Stimulated activated CD4-positive, alpha-beta T cell treated with anti-CD3 and anti-CD28 coated beads, Interleukin-1b, Interleukin-23, amount 100 ng/mL, for 1 hour (primary cell): ENCODE results near the gene TNNT1.

Source experiments
- DNase-seq, 2 donors: peaks; one replicate each; pipeline ENCODE4 v3.0.0-alpha.2; 2020; ENCODE audit warnings: low read depth in 2 of 2

The TNNT1 gene

GRCh38 chr19:55141696-55142095 is 7.3 kb downstream of the TNNT1 start:
- DNase-seq, result no peak

DNA sequence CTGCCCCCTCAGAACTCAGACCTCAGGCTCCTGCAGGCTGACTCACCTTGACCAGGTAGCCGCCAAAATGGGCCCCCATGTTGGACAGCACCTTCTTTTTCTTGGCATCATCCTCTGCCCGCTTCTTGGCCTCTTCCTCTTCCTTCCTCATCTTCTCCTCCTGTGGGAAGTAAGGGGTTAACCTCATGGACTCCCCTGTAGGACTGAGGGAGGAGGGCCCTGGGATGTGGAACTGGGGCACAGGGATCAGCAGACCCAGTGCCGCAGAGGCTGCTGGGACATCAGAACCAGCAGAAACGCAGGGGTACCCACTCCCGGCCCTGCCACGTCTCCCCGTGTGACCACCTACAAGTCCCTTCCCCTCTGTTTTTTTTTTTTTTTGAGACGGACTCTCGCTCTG is 11.1 kb downstream of the TNNT1 start:
- DNase-seq, result no peak

GRCh38 chr19:55136399-55137102 is 12.5 kb downstream of the TNNT1 start:
- no peak for DNase-seq

DNA sequence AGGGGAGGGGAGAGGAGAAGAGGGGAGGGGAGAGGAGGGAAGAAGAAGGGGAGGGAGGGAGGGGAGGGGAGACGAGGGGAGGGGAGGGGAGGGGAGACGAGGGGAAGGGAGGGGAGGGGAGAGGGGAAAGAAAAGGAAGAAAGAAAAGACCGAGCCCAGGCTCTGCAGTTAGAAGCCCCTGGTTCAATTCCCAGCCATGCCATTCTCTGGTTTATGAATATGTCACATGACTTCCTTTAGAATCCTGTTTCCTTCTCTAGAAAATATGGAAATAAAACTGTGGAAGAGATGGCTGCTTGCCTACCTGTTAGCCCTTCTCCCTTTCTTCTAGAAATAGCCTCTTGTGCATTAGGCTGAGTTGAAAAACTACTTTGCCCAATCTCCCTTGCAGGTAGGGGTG is 14.3 kb downstream of the TNNT1 start:
- DNase-seq, result no peak

- DNase-seq, result no peak
These were observed 15.2 kb downstream of the TNNT1 start for GRCh38 chr19:55133639-55134444.

DNA sequence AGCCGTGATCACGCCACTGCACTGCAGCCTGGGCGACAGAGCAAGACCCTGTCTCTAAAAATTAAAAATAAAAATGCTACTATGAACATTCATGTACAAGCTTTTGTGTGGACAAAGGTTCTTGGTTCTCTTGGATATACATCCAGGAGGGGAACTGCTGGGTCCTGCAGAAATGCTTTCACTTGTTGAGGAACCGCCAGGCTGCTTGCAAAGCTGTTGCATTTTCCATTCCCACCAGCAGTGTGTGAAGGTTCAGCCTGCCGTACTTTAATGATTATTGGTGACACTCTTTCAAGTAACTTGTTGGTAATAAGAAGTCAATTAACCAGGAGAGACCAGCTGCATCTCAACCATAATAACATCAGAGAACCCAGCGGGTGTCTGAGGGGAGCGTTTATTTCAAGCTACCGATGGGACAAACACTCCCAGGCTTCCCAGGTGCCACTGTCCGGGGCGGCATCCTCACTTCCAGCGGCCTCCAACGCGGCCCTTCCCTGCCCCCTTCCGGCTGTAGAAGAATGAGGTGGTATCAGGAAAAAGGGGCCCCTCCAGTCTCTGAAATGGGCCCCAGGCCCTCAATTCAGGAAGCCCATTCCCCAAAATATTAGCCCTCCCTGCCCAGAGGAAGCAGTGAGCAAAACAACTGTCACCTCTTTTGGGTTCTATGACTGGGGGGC is 16.4 kb downstream of the TNNT1 start:
- DNase-seq, result no peak

- no peak for DNase-seq
These were observed 17.6 kb downstream of the TNNT1 start for GRCh38 chr19:55131421-55131820.

GRCh38 chr19:55119053-55119452 is 30.0 kb downstream of the TNNT1 start:
- no peak for DNase-seq

DNA sequence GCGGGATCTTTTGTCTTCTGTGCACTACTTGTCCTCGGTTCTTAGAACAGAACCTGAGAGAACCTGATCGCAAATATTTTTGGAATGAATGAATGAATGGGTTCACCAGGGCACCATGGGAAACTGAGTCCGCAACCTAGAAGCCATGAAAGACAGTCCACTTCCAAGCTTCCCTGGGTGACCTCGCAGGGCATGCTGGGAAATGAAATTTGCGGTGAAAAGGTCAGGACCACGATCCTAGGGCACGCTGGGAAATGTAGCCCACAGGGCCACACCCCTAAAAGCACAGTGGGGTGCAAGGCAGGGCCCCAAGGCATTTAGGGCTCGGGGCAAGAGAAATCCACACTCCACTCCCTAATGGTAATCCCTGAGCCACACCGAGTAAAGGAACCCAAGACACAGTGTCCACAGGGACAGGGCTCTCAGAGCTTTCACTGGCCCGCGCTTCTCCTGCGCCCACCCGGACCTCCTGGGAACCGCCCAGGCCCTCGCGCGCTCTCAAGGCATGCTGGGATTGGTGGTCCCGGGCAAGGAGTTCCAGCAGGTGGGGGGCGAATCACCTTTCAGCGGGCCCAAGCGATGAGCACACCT is 30.5 kb downstream of the TNNT1 start:
- no peak for DNase-seq

DNA sequence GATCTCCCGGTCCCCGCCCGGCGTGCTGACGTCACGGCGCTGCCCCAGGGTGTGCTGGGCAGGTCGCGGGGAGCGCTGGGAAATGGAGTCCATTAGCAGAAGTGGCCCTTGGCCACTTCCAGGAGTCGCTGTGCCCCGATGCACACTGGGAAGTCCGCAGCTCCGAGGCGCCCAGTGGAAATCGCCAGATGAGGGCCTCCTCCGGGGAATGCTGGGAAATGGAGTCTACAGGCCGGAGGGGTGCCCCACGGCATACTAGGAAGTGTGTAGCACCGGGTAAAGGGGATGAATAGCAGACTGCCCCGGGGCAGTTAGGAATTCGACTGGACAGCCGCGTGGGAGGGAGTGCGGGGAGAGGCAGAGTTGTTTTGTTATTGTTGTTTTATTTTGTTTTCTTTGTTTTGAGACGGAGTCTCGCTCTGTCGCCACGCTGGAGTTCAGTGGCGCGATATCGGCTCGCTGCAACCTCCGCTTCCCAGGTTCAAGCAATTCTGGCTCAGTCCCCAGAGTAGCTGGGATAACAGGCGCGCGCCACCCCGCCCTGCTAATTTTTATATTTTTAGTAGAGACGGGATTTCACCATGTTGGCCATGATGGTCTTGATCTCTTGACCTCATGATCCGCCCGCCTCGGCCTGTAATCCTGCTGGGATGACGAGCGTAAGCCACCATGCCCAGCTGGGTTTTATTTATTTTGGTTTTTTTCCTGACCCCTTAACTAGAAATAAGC is 31.2 kb downstream of the TNNT1 start:
- DNase-seq, result peak; percentile 92 to 94

DNA sequence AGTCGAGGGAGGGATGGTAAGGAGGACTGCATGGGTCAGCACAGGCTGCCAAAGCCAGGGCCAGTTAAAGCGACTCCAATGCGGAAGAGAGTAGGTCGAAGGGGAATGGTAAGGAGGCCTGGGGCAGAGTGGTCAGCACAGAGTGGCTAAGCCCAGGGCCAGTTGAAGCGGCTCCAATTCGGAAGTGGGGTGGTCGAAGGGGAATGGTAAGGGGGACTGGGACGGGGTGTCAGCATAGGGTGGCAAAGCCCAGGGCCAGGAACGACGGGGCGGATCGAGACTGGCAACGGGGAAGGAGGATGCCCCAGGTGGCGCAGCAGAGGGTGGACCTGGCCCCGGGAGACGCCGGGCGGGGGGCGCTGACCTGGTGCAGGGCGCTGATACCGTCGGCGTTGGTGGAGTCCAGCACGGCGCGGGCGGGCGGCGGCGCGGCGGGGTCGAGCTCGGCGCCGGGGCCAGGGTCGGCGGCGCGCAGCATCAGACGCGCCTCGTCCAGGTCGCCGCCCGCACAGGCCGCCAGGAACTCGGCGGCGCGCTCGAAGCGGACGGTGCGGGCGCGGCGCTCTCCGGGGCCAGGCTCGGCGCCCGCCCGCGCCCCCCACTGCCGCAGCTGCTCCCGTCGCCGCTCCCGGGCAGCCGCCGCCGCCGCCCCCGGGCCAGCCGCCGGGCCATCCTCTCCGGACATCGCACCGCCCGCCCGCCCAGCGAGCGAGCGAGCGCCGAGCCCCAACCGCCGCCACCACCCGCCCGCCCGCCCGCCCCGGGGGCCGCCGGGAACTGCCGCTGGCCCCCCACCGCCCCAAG is 31.9 kb downstream of the TNNT1 start, which contains the start of gene PPP1R12C:
TSS of gene PPP1R12C (minus strand) at position 779 of the 804 bp plus-strand sequence. CDS start at position 685, 94 bp downstream.
- no peak for DNase-seq

DNA sequence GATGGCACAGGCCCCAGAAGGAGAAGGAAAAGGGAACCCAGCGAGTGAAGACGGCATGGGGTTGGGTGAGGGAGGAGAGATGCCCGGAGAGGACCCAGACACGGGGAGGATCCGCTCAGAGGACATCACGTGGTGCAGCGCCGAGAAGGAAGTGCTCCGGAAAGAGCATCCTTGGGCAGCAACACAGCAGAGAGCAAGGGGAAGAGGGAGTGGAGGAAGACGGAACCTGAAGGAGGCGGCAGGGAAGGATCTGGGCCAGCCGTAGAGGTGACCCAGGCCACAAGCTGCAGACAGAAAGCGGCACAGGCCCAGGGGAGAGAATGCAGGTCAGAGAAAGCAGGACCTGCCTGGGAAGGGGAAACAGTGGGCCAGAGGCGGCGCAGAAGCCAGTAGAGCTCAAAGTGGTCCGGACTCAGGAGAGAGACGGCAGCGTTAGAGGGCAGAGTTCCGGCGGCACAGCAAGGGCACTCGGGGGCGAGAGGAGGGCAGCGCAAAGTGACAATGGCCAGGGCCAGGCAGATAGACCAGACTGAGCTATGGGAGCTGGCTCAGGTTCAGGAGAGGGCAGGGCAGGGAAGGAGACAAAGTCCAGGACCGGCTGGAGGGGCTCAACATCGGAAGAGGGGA is 32.7 kb downstream of the TNNT1 start:
- no peak for DNase-seq

DNA sequence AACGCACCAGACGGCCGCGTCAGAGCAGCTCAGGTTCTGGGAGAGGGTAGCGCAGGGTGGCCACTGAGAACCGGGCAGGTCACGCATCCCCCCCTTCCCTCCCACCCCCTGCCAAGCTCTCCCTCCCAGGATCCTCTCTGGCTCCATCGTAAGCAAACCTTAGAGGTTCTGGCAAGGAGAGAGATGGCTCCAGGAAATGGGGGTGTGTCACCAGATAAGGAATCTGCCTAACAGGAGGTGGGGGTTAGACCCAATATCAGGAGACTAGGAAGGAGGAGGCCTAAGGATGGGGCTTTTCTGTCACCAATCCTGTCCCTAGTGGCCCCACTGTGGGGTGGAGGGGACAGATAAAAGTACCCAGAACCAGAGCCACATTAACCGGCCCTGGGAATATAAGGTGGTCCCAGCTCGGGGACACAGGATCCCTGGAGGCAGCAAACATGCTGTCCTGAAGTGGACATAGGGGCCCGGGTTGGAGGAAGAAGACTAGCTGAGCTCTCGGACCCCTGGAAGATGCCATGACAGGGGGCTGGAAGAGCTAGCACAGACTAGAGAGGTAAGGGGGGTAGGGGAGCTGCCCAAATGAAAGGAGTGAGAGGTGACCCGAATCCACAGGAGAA is 33.5 kb downstream of the TNNT1 start:
- DNase-seq, result peak in 1 of 2 donors; percentile 86

GRCh38 chr19:55114566-55115145 is 34.4 kb downstream of the TNNT1 start:
- no peak for DNase-seq

GRCh38 chr19:55113570-55114039 is 35.4 kb downstream of the TNNT1 start:
- no peak for DNase-seq

DNA sequence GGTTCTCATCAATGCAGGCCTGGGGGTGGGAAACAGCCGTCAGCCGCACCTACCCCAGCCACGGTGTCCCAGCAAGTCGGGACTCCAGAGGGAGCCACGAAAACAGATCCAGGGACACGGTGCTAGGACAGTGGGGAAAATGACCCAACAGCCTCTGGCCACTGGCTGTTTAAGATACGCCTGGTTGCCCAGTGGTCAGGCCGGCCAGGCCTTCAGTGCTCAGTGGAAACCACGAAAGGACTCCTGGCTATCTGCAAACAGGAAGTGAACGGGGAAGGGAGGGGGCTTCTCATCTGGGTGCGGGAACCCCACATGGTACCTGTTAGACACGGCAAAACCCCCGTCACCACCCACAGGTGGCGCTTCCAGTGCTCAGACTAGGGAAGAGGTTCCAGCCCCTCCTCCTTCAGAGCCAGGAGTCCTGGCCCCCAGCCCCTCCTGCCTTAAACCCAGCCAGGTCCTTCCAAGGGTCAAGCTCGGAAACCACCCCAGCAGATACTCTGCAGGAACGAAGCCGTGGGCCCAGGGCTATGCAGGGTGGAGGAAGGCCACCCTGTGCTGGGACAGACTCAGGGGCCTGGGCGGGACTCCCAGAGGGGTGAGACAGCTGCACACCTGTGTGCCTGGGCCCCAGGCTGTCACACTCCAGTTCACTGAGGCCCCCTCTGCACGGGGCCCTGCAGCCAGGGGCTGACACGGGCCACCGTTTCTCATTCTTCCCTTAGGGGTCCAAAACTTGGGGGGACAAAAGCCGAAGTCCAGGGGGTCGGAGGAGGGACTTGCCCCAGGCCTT is 36.0 kb downstream of the TNNT1 start:
- no peak for DNase-seq

DNA sequence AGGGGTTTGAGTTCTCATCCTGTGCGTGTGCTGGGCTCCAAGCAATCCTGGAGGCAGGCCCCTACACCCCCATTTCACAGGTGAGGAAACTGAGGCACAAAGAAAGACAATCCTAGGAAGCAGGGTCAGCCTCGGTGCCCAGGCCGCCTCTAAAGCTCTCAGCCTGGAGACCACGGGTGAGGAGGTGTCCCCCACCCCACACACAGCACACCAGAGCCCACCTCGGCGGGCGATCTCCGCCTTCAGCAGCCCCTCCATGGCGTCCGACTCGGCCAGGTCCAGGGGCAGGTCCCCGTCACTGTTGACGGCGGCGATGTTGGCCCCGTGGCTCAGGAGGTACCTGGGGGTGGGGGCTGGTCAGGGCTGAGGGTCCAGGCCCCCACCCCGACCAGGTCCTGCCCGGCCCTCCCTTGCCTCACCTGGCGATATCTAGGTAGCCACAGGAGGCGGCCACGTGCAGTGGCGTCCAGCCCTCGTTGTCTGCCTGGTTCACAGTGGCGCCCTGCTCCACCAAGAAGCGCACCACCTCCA is 36.7 kb downstream of the TNNT1 start:
- DNase-seq, result no peak

GRCh38 chr19:55111238-55111831 is 37.7 kb downstream of the TNNT1 start:
- DNase-seq, result no peak
